Measurements from ENCODE around the gene TEX29.

TEX29 gene

GRCh38 chr13:111278743-111279652 is 41.4 kb upstream of the TEX29 start:
- DNase-seq (ENCODE audit: low spot score) = no peak
- TF ChIP-seq CTCF (IDR thresholded peaks at IDR 0.05; ENCODE audit: extremely low read depth, missing control alignments) = no peak

- TF ChIP-seq CTCF (IDR thresholded peaks at IDR 0.05; ENCODE audit: extremely low read depth, missing control alignments) = no peak
- no peak for DNase-seq (ENCODE audit: low spot score)
Measured at GRCh38 chr13:111280226-111280625, 40.2 kb upstream of the TEX29 start.

- no peak for TF ChIP-seq CTCF (IDR thresholded peaks at IDR 0.05; ENCODE audit: extremely low read depth, missing control alignments)
- no peak for DNase-seq (ENCODE audit: low spot score)
Measured at GRCh38 chr13:111280681-111281585, 39.5 kb upstream of the TEX29 start.

- no peak for TF ChIP-seq CTCF (IDR thresholded peaks at IDR 0.05; ENCODE audit: extremely low read depth, missing control alignments)
- no peak for DNase-seq (ENCODE audit: low spot score)
Measured at GRCh38 chr13:111281751-111282311, 38.6 kb upstream of the TEX29 start.

- no peak for DNase-seq (ENCODE audit: low spot score)
- no peak for TF ChIP-seq CTCF (IDR thresholded peaks at IDR 0.05; ENCODE audit: extremely low read depth, missing control alignments)
Measured at GRCh38 chr13:111282425-111282824, 38.0 kb upstream of the TEX29 start.

GRCh38 chr13:111282997-111283396 is 37.4 kb upstream of the TEX29 start:
- DNase-seq (ENCODE audit: low spot score) = no peak
- TF ChIP-seq CTCF (IDR thresholded peaks at IDR 0.05; ENCODE audit: extremely low read depth, missing control alignments) = no peak

Data from GM20000 (cell line).